ENCODE data around the gene NPTX1. TPM values are rescaled to one million over a fixed set of nuclear protein-coding genes. Genes with fewer than 3 reads are reported as not detected.

NPTX1 gene
- polyA plus RNA-seq, 3 donors = 1.1 to 1.4 (median 1.4) TPM

GRCh38 chr17:80481284-80482057, 5.1 kb upstream of the NPTX1 start:
- DNase-seq = no peak

GRCh38 chr17:80480248-80480647, 3.8 kb upstream of the NPTX1 start:
- DNase-seq = no peak

GRCh38 chr17:80479246-80479566, 2.8 kb upstream of the NPTX1 start:
- no peak for DNase-seq

GRCh38 chr17:80478487-80479245, 2.3 kb upstream of the NPTX1 start:
- no peak for DNase-seq

GRCh38 chr17:80477647-80478478, 1.5 kb upstream of the NPTX1 start:
- no peak for DNase-seq

GRCh38 chr17:80476877-80477646, 655 bp upstream of the NPTX1 start:
- no peak for DNase-seq

- no peak for DNase-seq
Measured at GRCh38 chr17:80474961-80475909, 1.2 kb downstream of the NPTX1 start.

- no peak for DNase-seq
Measured at GRCh38 chr17:80474231-80474960, 2.0 kb downstream of the NPTX1 start.

- no peak for DNase-seq
Measured at GRCh38 chr17:80473701-80474100, 2.7 kb downstream of the NPTX1 start.

- no peak for DNase-seq
Measured at GRCh38 chr17:80472996-80473395, 3.4 kb downstream of the NPTX1 start.

GRCh38 chr17:80471922-80472321, 4.5 kb downstream of the NPTX1 start:
- DNase-seq = no peak

- no peak for DNase-seq
Measured at GRCh38 chr17:80470603-80471002, 5.8 kb downstream of the NPTX1 start.

- DNase-seq = no peak
Measured at GRCh38 chr17:80469667-80470066, 6.7 kb downstream of the NPTX1 start.

GRCh38 chr17:80468781-80469493, 7.5 kb downstream of the NPTX1 start:
- no peak for DNase-seq

GRCh38 chr17:80468242-80468641, 8.2 kb downstream of the NPTX1 start:
- peak; percentile 55 for DNase-seq

- no peak for DNase-seq
Measured at GRCh38 chr17:80466188-80466705, 10.2 kb downstream of the NPTX1 start.

GRCh38 chr17:80465327-80465974, 11.0 kb downstream of the NPTX1 start:
- DNase-seq = no peak

- no peak for DNase-seq
Measured at GRCh38 chr17:80464486-80464885, 11.9 kb downstream of the NPTX1 start.

Measured in renal pelvis (tissue), 4 donors.